Adrenal gland (tissue), 19 donors: ENCODE measurements around the gene OR5I1. TPM values are rescaled to one million over a fixed set of nuclear protein-coding genes. Genes with fewer than 3 reads are reported as not detected.

Experiments
- DNase-seq, 7 donors: peaks; one replicate each; pipeline ENCODE4 v3.0.0-alpha.2; 2019 to 2020
- H3K27ac ChIP-seq, 5 donors: fragments of 200-600 bp; sonication (generic) in 4 of 5; 1 replicate in 3 of 5; 2 replicates in 2 of 5; pipeline versions ENCODE4 v1.5.1 to v1.8.0; 2016 to 2020; ENCODE audit warnings: mild to moderate bottlenecking in 1 of 5
- H3K27me3 ChIP-seq: fragments of 200-600 bp; 2 replicates; pipeline ENCODE4 v1.8.0; 2021
- H3K36me3 ChIP-seq, 2 donors: fragments of 200-600 bp; replicated peaks in 1 of 2; 1 replicate in 1 of 2; 2 replicates in 1 of 2; pipeline versions ENCODE4 v1.5.1 to v1.8.0; 2018 to 2022
- H3K4me1 ChIP-seq, 2 donors: fragments of 200-600 bp; replicated peaks in 1 of 2; 1 replicate in 1 of 2; 2 replicates in 1 of 2; pipeline versions ENCODE4 v1.5.1 to v1.8.0; 2018 to 2021
- H3K4me3 ChIP-seq, 4 donors: fragments of 200-600 bp; sonication (generic) in 3 of 4; one replicate each; pipeline ENCODE4 v1.5.1; 2016 to 2018
- H3K9me3 ChIP-seq, 3 donors: fragments of 200-600 bp; sonication (generic) in 1 of 3; replicated peaks in 1 of 3; 1 replicate in 2 of 3; 2 replicates in 1 of 3; pipeline versions ENCODE4 v1.5.1 to v1.8.0; 2016 to 2021
- CTCF ChIP-seq, 6 experiments: fragments of 450-650 bp in 4 of 6; fragments of 200-600 bp in 2 of 6; sonication (generic) in 1 of 6; IDR thresholded peaks; 1 replicate in 5 of 6; 2 replicates in 1 of 6; pipeline versions ENCODE4 v1.5.1 to v1.8.0; 2016 to 2021; ENCODE audit warnings: antibody characterized with exemption in 6 of 6, mild to moderate bottlenecking in 2 of 6, moderate library complexity in 1 of 6
- POLR2A ChIP-seq, 2 donors: fragments of 450-650 bp; IDR thresholded peaks; one replicate each; pipeline ENCODE4 v1.6.1; 2017; ENCODE audit warnings: antibody characterized with exemption in 2 of 2, mild to moderate bottlenecking in 2 of 2, moderate library complexity in 1 of 2
- WGBS, 4 donors: extraction: QIAGEN DNeasy Blood & Tissue Kit in 2 of 4; methylation state at CpG; one replicate each; pipeline versions ENCODE4 v1.1.5 to v1.1.7; 2013 to 2017; 5-methylcytosine and 5-hydroxymethylcytosine counted together
- intact Hi-C, 2 donors: fragments of 100-400 bp; cut with DNase I; formaldehyde crosslinking; loops; one replicate each; pipeline versions ENCODE4 v1.14.1 to v1.15.0; 2022 to 2023
- long read RNA-seq, 10 donors: library from polyadenylated mRNA in 3 of 10; unstranded in 2 of 10; stranded (forward) in 1 of 10; transcript quantifications; one replicate each; pipeline ENCODE4 v2.0.0 and lab custom pipeline, GENCODE V29; 2021 to 2026
- polyA plus RNA-seq, 3 donors: library from polyadenylated mRNA; stranded (reverse); fragments of 200-250 nt in 2 of 3; fragments of 350-450 nt in 1 of 3; fragmentation: Illumina TruSeq in 1 of 3; extraction: RNeasy Lipid Tissue Mini Kit (QIAGEN cat#74804) in 1 of 3; gene quantifications; one replicate each; pipeline ENCODE4 v1.2.3, GENCODE V29; 2013 to 2014
- total RNA-seq, 9 donors: library from RNA; depleted of rRNA in 4 of 9; stranded (reverse); fragments of >200 nt in 4 of 9; fragments of 120-200 nt in 1 of 9; fragmentation: NEBNext Ultra II Directional in 1 of 9; extraction: Animal tissue kit (Norgen Biotek cat#: 25700) in 1 of 9; gene quantifications; one replicate each; pipeline versions ENCODE4 v1.1.0 to v1.2.4, GENCODE V29; 2013 to 2023
- donor health status: healthy with polysubstance abuse.
- donor health status: Bipolar disorder and iron deficiency.
- donor health status: DM: yes; HTN: yes; CAD: no.
- donor health status: DM: no; HTN: no; CAD: no.
- donor health status: DM: no; HTN: no; CAD: no.
- donor health status: DM: yes; HTN: yes; CAD: no.

The OR5I1 gene
- total RNA-seq (not detected), polyA plus RNA-seq (not detected)
- long read RNA-seq, donor 1 = 0 reads
- long read RNA-seq, donor 2 = 0 reads
- long read RNA-seq, donor 3 = 0 reads
- long read RNA-seq, donor 4 = 0 reads
- long read RNA-seq, donor 5 = 0 reads
- long read RNA-seq, donor 6 = 0 reads
- long read RNA-seq, donor 7 = 0 reads
- long read RNA-seq, donor 8 = 0 reads
- long read RNA-seq, donor 9 = 0 reads
- long read RNA-seq, donor 10 = 0 reads

- no peak within 1 kb of the TSS for H3K4me3 ChIP-seq
- no peaks in the 10 kb centered on the region for H3K9me3 ChIP-seq
- WGBS, 4 donors = 46 to 56% (median 52%) methylated on average over 2 of the region's 2 CpGs
- TF ChIP-seq POLR2A (IDR thresholded peaks at IDR 0.05) = no peak
- no peak for TF ChIP-seq CTCF (IDR thresholded peaks at IDR 0.05)
- H3K36me3 ChIP-seq = no peaks in the 10 kb centered on the region
- intact Hi-C loops = no loop called here
- no peak within 1 kb of the TSS for H3K27ac ChIP-seq
- H3K4me1 ChIP-seq = no peaks in the 10 kb centered on the region
- H3K27me3 ChIP-seq = no peaks in the 10 kb centered on the region
- no peak for DNase-seq
These were observed at the start of gene OR5I1 for GRCh38 chr11:55936300-55936699. OR5I1 (minus strand) TSS chr11:55936400; CDS start chr11:55936400, 0 bp downstream.

GRCh38 chr11:55970935-55971334, 34.7 kb upstream of the OR5I1 start:
- no peak for DNase-seq
- no peaks in the 10 kb centered on the region for H3K27me3 ChIP-seq
- H3K36me3 ChIP-seq = no peaks in the 10 kb centered on the region
- no peak overlapping the region for H3K4me3 ChIP-seq
- intact Hi-C loops = no loop called here
- H3K27ac ChIP-seq = no peak overlapping the region
- TF ChIP-seq CTCF (IDR thresholded peaks at IDR 0.05) = no peak
- TF ChIP-seq POLR2A (IDR thresholded peaks at IDR 0.05) = no peak
- 78 to 89% (median 87%) methylated on average over 3 of the region's 3 CpGs for WGBS, 4 donors
- no peaks in the 10 kb centered on the region for H3K4me1 ChIP-seq
- H3K9me3 ChIP-seq = no peaks in the 10 kb centered on the region

- H3K27ac ChIP-seq = no peak within 1 kb of the TSS
- H3K36me3 ChIP-seq = no peaks in the 10 kb centered on the region
- 73 to 85% (median 76%) methylated on average over 2 of the region's 2 CpGs for WGBS, 4 donors
- intact Hi-C loops = no loop called here
- H3K9me3 ChIP-seq = no peaks in the 10 kb centered on the region
- no peak within 1 kb of the TSS for H3K4me3 ChIP-seq
- no peak for TF ChIP-seq CTCF (IDR thresholded peaks at IDR 0.05)
- TF ChIP-seq POLR2A (IDR thresholded peaks at IDR 0.05) = no peak
- DNase-seq = no peak
- no peaks in the 10 kb centered on the region for H3K27me3 ChIP-seq
- H3K4me1 ChIP-seq = no peaks in the 10 kb centered on the region
These were observed 33.6 kb upstream of the OR5I1 start, which contains the start of gene OR10AG1 for GRCh38 chr11:55969845-55970244. OR10AG1 (minus strand) TSS chr11:55969945; CDS start chr11:55969907, 38 bp downstream.

- no peak overlapping the region for H3K27ac ChIP-seq
- 69 to 75% (median 73%) methylated on average over 5 of the region's 5 CpGs for WGBS, 4 donors
- no peaks in the 10 kb centered on the region for H3K4me1 ChIP-seq
- no peak overlapping the region for H3K4me3 ChIP-seq
- intact Hi-C loops = no loop called here
- H3K9me3 ChIP-seq = no peaks in the 10 kb centered on the region
- no peaks in the 10 kb centered on the region for H3K36me3 ChIP-seq
- no peaks in the 10 kb centered on the region for H3K27me3 ChIP-seq
- TF ChIP-seq POLR2A (IDR thresholded peaks at IDR 0.05) (no peak), CTCF (IDR thresholded peaks at IDR 0.05) (no peak)
- no peak for DNase-seq
These were observed 31.7 kb upstream of the OR5I1 start for GRCh38 chr11:55967914-55968313.
